ENCODE results near the gene FAM186B.

DNA sequence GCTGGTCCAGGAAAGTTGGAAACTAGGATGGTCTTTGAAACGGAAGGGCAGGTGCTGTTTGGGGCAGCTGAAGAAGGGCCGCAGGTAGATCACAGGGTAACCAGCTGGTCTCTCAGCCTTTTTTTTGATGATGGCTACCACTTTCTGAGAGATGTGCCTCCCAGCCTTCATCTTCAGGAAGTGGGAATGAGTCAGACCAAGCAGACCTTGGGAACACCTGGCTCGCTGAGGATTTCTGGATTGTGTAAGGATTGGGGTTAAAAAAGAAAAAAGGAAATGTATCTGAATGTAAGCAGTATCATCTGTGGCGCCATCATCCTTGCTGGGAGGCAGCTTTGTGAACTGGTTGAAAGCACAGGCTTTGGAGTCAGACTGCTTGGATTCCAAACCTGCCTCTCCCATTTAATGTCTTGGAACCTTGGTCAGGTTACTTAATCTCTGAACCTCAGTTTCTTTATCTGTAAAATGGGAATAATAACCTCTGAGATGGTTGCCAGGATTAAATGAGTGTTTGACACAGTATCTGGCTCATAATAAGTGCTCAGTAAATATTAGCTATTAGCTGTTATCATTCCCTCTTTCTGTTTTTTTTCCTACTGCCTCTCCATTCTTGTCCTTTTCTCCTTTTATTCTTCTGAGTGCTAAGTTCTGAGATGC, 19.6 kb upstream of the FAM186B start:
- TF ChIP-seq, protein P1, sequence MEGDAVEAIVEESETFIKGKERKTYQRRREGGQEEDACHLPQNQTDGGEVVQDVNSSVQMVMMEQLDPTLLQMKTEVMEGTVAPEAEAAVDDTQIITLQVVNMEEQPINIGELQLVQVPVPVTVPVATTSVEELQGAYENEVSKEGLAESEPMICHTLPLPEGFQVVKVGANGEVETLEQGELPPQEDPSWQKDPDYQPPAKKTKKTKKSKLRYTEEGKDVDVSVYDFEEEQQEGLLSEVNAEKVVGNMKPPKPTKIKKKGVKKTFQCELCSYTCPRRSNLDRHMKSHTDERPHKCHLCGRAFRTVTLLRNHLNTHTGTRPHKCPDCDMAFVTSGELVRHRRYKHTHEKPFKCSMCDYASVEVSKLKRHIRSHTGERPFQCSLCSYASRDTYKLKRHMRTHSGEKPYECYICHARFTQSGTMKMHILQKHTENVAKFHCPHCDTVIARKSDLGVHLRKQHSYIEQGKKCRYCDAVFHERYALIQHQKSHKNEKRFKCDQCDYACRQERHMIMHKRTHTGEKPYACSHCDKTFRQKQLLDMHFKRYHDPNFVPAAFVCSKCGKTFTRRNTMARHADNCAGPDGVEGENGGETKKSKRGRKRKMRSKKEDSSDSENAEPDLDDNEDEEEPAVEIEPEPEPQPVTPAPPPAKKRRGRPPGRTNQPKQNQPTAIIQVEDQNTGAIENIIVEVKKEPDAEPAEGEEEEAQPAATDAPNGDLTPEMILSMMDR (IDR thresholded peaks at IDR 0.05) = no peak
- TF ChIP-seq POLR2A (IDR thresholded peaks at IDR 0.05) = no peak
